CMK (cell line): ENCODE measurements around the gene MMP19.
"Not testable (repeated sequence)": the region's sequence is repeated elsewhere in the genome, so short reads cannot be mapped to it uniquely, and the experiment has no call there.

Experiments
- DNase-seq: peaks from one replicate; pipeline ENCODE4 v3.0.0-alpha.2; 2010; ENCODE audit warnings: low read depth

Gene MMP19, protein sequence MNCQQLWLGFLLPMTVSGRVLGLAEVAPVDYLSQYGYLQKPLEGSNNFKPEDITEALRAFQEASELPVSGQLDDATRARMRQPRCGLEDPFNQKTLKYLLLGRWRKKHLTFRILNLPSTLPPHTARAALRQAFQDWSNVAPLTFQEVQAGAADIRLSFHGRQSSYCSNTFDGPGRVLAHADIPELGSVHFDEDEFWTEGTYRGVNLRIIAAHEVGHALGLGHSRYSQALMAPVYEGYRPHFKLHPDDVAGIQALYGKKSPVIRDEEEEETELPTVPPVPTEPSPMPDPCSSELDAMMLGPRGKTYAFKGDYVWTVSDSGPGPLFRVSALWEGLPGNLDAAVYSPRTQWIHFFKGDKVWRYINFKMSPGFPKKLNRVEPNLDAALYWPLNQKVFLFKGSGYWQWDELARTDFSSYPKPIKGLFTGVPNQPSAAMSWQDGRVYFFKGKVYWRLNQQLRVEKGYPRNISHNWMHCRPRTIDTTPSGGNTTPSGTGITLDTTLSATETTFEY

GRCh38 chr12:55842681-55843429 lies at the start of gene MMP19:
Gene MMP19 (minus strand): TSS chr12:55842936. CDS start chr12:55842830, 106 bp downstream.
- DNase-seq = no peak

DNA sequence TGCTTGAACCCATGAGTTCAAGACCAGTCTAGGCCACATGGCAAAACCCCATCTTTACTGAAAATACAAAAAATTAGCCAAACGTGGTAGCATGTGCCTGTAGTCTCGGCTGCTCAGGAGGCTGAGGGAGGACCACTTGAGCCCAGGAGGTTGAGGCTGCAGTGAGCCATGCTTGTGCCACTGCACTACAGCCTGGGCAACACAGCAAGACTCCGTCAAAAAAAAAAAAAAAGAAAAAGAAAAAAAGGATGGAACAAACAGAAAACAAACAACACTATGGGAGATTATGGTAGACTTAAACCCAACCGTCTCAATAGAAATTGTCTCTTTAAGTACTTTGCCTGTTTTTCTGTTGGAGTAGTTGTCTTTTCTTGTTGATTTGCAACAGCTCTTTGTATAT lies 48.6 kb upstream of the MMP19 start:
- DNase-seq = no peak

- DNase-seq = no peak
These were observed 42.4 kb upstream of the MMP19 start for GRCh38 chr12:55885113-55885512.

DNA sequence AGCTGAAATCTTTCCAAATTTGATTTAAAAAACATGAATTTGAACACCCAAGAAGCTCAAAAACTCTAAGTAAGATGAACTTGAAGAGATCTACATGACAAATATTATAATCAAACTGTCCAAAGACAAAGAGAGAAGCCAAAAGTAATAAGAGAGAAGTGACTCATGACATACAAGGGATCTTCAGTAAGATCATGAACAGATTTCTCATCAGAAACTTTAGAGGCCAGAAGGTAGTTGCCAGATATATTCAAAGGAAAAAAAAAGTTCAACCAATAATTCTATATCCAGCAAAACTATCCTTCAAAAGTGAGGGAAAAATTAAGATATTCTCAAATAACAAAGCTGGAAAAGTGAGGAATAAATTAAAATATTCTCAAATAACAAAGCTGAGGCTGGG lies 35.1 kb upstream of the MMP19 start:
- no peak for DNase-seq

- DNase-seq = no peak
These were observed 33.1 kb upstream of the MMP19 start for GRCh38 chr12:55875704-55876467.

DNA sequence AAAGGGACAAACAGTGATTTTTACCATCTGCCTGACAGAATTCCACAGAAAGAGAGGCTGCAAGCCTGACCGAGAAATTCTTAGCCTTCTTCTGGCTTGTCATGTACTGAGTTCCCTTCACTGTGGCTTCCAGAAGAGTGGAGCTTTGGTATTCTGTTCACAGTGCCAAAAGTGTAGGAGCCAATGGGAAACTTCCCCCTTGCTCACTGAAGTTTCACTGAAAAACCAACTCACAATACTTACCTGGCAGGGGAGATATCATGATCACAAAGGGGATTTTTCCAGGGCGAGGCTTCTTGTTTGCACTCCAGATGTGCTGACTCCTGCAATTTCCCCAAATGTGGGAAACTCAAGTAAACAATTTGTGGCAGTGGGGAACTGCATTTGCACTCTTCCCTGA lies 31.7 kb upstream of the MMP19 start:
- no peak for DNase-seq

DNA sequence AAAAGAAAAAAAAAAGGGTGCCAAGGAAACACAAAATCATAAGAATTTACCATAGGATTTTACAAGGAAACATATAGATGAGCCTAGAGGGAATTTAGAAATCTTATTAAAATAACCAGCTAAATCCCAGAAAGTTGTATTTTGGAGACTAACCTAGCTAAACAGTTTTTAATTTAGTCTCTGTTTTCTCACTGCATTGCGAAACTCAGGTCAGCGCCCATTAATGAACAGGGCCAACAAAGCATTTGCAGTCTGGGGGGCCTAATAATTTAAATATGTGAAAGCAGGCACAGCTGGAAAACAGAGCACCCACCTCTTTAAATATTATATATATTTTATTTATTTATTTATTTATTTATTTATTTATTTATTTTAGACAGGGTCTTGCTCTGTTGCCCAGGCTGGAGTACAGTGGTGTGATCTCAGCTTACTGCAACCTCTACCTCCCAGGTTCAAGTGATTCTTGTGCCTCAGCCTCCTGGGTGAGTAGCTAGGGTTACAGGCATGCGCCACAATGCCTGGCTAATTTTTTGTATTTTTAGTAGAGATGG lies 23.8 kb upstream of the MMP19 start:
- not testable (repeated sequence) for DNase-seq

- no peak for DNase-seq
These were observed 22.6 kb upstream of the MMP19 start for GRCh38 chr12:55865327-55865726.

DNA sequence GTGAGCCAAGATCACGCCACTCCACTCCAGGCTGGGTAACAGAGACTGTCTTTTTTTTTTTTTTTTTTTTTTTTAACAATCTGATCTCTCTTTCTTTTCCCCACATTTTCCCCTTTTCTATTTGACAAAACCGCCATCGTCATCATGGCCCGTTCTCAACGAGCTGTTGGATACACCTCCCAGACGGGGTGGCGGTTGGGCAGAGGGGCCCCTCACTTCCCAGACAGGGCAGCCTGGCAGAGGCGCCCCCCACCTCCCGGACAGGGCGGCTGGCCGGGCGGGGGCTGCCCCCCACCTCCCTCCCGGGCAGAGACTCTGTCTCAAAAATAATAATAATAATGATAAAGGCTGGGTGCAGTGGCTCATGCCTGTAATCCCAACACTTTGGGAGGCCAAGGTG lies 20.2 kb upstream of the MMP19 start:
- not testable (repeated sequence) for DNase-seq

- no peak for DNase-seq
These were observed 19.6 kb upstream of the MMP19 start for GRCh38 chr12:55862286-55862685.

- DNase-seq = no peak
These were observed 19.1 kb upstream of the MMP19 start for GRCh38 chr12:55861871-55862270.

GRCh38 chr12:55861396-55861795 lies 18.7 kb upstream of the MMP19 start:
- DNase-seq = no peak

DNA sequence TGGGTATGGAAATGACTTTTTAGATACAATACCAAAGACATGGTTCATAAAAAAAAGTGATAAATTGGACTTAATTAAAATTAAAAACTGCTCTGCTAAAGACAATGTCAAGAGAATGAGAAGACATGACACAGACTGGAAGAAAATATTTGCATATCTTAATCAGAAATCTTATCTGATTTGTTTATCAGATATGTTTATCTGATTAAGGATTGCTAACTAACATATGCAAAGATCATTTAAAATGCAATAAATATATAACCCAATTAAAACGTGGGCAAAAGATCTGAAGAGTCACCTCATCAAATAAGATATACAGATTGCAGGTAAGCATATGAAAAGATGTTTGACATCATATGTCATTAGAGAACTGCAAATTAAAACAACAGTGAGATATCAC lies 10.0 kb upstream of the MMP19 start:
- DNase-seq = no peak

GRCh38 chr12:55850893-55851292 lies 8.2 kb upstream of the MMP19 start:
- no peak for DNase-seq

GRCh38 chr12:55850401-55850800 lies 7.7 kb upstream of the MMP19 start:
- DNase-seq = no peak

DNA sequence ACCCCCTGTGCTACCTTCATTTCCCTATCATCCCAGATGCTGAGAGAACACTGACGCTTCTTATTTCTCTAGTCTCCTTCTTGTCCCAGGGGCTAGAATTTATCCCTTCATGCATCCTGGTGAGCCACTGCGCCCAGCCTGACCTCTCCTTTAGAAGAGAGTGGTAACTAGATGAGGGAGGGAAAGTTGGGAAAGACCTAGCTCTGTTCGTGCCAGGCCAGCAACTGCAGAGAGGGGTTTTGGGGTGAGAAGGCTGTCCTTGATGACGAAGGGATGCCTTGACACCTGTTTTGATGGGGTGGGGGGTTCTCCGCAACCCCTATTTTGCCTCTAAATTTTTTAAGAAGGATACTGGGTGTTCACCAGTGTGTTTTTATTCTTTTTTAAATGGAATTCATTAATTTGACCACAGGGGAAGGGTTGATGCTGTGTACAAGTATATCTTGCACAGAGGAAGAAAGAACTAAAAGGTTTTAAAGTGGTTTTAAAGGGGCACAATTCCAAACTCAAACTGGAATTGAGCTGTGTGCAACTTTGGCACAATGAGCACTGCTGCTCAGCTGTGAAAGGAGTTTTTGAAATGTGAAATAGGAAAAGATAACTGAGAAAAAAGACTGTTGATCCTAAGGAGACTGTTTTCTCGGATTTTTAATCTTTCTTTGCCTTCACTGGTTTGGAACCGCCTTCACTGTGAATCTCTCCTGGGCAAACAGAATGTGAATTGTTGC lies 7.0 kb upstream of the MMP19 start:
- DNase-seq = no peak

DNA sequence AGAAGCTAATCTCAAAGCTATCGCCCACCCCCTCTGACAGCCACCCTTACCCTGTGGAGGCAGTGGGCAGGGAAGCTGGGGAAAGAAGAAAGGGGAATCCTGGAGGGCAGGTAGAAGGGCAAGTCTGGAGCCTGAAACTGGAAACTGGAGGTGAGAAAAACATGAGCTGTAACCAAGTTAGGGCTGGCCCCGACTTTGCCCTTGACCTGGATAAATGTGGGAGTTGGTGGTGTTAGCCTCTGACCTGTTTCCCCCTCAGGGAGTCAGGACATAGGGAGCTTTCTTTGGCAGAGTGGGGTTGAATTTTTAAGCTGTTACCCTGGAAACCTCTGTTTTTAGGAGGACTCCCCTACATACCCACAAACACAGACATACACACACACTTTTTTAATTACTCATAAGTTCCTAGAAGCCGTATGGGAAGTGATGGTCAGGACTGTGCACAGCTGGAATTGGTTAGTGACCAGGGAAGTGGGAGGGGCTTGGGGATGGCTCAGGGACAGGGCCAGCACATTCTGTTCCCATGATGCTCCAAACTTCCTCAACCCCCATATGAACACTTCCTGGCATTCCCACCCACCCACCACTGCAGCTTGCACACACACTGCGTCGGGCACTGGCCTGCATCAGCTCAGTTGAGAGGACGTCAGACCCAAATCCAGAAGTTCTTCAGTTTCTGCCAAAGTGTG lies 5.0 kb upstream of the MMP19 start:
- peak; percentile 68 for DNase-seq

DNA sequence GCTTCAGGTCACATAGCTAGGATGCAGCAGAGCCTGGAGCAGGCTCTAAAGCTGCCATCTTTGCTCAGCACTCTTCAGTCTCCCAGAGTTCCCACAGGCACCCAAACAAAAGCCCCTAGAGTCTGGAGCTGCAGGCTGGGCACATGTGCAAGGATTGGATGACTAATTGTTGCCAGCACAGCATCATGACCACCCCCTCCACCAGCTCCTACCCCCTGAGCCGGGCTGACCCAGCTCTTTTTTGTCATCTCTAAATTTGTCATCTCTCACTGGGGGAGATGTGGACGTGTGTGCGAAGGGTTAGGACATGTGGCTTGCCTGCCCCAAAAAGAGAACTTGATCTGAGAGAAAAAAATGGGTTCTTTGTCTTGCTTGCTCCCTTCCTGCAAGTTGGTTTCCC lies 4.3 kb upstream of the MMP19 start:
- DNase-seq = no peak

- no peak for DNase-seq
These were observed 3.2 kb upstream of the MMP19 start for GRCh38 chr12:55845785-55846496.

DNA sequence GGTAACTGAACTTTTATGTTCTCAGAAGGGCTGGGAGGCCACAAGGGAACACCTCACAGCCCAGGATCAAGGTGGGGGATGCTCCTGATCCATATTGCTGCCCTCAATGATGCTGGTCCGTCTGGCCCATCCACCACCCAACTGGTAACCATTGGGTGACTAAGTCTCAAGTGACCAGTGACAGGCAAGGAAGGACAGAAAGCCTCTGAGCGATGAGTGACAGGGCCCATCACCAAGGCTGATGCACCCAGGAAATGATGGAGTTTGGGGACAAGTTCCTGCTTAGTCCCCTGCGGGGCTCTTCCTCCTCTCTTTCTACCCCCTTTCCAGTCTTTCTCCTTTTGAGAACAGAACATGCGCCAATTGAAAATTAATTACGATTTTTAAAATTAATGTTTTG lies 2.6 kb upstream of the MMP19 start:
- DNase-seq = no peak
